CD4-positive, CD25-positive, alpha-beta regulatory T cell (primary cell): ENCODE measurements around the gene PTBP1. TPM values are rescaled to one million over a fixed set of nuclear protein-coding genes. Genes with fewer than 3 reads are reported as not detected.

ENCODE experiments used
- ATAC-seq, 2 donors: fragments of 150-1000 bp; cut with Tn5 transposase; one replicate each; pipeline ENCODE4 v1.10.0; 2021; ENCODE audit warnings: low read depth in 2 of 2, moderate number of reproducible peaks in 2 of 2, moderate library complexity in 1 of 2
- DNase-seq, 3 donors: peaks; one replicate each; pipeline versions ENCODE4 v3.0.0 to v3.0.0-alpha.2; 2012 to 2022; ENCODE audit warnings: mixed read lengths in 1 of 3
- H3K27ac ChIP-seq: one replicate; pipeline ENCODE4 v1.7.0; 2013; ENCODE audit warnings: mild to moderate bottlenecking, low read length; ENCODE audit not compliant: insufficient read depth, poor library complexity, severe bottlenecking
- H3K27me3 ChIP-seq: one replicate; pipeline ENCODE4 v1.7.0; 2013; ENCODE audit warnings: low read length; ENCODE audit not compliant: control insufficient read depth, insufficient read depth
- H3K36me3 ChIP-seq: one replicate; pipeline ENCODE4 v1.7.0; 2013; ENCODE audit warnings: mild to moderate bottlenecking, low read length, moderate library complexity; ENCODE audit not compliant: control insufficient read depth, insufficient read depth
- H3K4me1 ChIP-seq: 2 replicates; pipeline ENCODE4 v1.7.0; 2013; ENCODE audit warnings: mild to moderate bottlenecking, low read length; ENCODE audit not compliant: insufficient read depth, control insufficient read depth, poor library complexity, severe bottlenecking
- H3K4me3 ChIP-seq: one replicate; pipeline ENCODE4 v1.7.0; 2013; ENCODE audit warnings: low read depth, mild to moderate bottlenecking, low read length, moderate library complexity
- H3K9me3 ChIP-seq, 2 experiments: 1 replicate in 1 of 2; 2 replicates in 1 of 2; pipeline ENCODE4 v1.7.0; 2013; ENCODE audit warnings: low read length in 2 of 2, mild to moderate bottlenecking in 1 of 2, moderate library complexity in 1 of 2; ENCODE audit not compliant: control insufficient read depth in 2 of 2
- H3K27ac Mint-ChIP-seq, 3 donors: one replicate each; pipeline ENCODE4 v1.8.0; 2020 to 2022; ENCODE audit warnings: mild to moderate bottlenecking in 3 of 3, mixed read lengths in 3 of 3, moderate library complexity in 2 of 3
- H3K27me3 Mint-ChIP-seq: one replicate; pipeline ENCODE4 v1.8.0; 2022; ENCODE audit warnings: mild to moderate bottlenecking, mixed read lengths
- H3K36me3 Mint-ChIP-seq: one replicate; pipeline ENCODE4 v1.8.0; 2020; ENCODE audit warnings: mixed read lengths
- H3K4me1 Mint-ChIP-seq, 4 donors: one replicate each; pipeline ENCODE4 v1.8.0; 2020 to 2022; ENCODE audit warnings: mixed read lengths in 4 of 4, mild to moderate bottlenecking in 1 of 4
- H3K4me3 Mint-ChIP-seq, 4 donors: one replicate each; pipeline ENCODE4 v1.8.0; 2020 to 2022; ENCODE audit warnings: mild to moderate bottlenecking in 4 of 4, mixed read lengths in 4 of 4, moderate library complexity in 3 of 4
- H3K9me3 Mint-ChIP-seq, 7 donors: one replicate each; pipeline ENCODE4 v1.8.0; 2020 to 2022; ENCODE audit warnings: mixed read lengths in 7 of 7, mild to moderate bottlenecking in 3 of 7, moderate library complexity in 2 of 7
- polyA plus RNA-seq, 4 donors: library from polyadenylated mRNA; unstranded; fragments of 300-500 nt; fragmentation: Illumina TruSeq; gene quantifications; one replicate each; pipeline ENCODE4 v1.2.3, GENCODE V29; 2021
- total RNA-seq: library from RNA; stranded (reverse); gene quantifications from one replicate; pipeline ENCODE4 v1.2.3, GENCODE V29; 2022

The PTBP1 gene
- total and polyA plus RNA-seq, 5 donors from 2014 or later, result 108 to 308 (median 132) TPM

DNA sequence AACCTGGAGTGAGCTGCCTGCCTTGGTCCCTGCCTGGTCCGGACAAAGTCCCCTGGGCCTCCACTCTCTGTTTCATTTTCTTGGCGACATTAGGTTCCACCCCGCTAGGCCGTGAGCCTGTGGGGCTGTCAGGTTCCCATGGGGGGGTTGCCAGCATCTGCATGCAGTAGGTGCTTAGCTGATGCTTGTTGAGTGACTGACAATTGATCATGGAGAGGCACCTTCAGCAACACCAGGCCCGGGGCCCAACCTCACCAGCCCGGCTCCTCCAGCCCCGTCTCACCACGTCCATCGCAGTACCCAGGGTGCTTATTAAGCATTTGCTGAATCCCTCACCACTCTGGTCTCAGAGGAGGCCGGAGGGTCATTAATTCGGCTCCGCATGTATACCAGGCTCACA, 33.0 kb upstream of the PTBP1 start:
- Mint-ChIP-seq H3K4me1 (no peaks in the 10 kb centered on the region), H3K27me3 (peaks cover 4% of the 10 kb centered on the region), H3K9me3 (peaks cover 0 to 5% (median 1%) of the 10 kb centered on the region in 7 donors), H3K4me3 (no peak overlapping the region), H3K36me3 (no peaks in the 10 kb centered on the region), H3K27ac (no peak overlapping the region)
- Histone ChIP-seq H3K27me3 (no peaks in the 10 kb centered on the region), H3K9me3 (no peaks in the 10 kb centered on the region), H3K27ac (no peak overlapping the region), H3K36me3 (no peaks in the 10 kb centered on the region), H3K4me1 (no peaks in the 10 kb centered on the region), H3K4me3 (no peak overlapping the region)
- no peak for ATAC-seq
- no peak for DNase-seq

DNA sequence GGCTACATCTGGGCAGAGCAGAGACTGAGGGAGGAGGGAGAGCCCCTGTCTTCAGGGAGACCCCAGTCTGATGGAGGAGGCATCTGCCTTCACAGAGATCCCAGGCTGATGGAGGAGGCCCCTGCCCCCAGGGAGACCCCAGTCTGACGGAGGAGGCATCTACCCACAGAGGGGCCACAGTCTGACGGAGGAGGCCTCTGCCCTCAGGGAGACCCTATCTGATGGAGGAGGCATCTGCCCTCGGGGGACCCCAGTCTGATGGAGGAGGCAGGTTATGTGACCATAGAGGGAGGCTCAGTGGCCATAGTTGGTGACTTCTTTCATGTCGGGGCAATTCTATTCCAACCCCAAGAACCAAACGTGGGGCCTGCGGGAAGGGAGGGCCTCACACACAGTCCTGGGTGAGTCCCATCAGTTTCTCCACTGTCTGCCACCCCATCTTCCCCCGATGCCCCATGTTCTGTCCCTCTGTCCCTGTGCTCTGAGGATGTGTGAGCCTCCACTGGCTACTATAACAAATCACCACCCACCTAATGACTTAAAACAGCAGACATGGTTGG, 32.0 kb upstream of the PTBP1 start:
- Histone ChIP-seq H3K4me3 (no peak overlapping the region), H3K27me3 (no peaks in the 10 kb centered on the region), H3K27ac (no peak overlapping the region), H3K4me1 (no peaks in the 10 kb centered on the region), H3K9me3 (no peaks in the 10 kb centered on the region), H3K36me3 (no peaks in the 10 kb centered on the region)
- H3K27ac Mint-ChIP-seq, result no peak overlapping the region
- DNase-seq (no peak), ATAC-seq (no peak)
- H3K27me3 Mint-ChIP-seq, result peaks cover 3% of the 10 kb centered on the region
- no peak overlapping the region for H3K4me3 Mint-ChIP-seq
- peaks cover 0 to 4% (median 2%) of the 10 kb centered on the region in 4 donors for H3K4me1 Mint-ChIP-seq
- H3K9me3 Mint-ChIP-seq, result no peaks in the 10 kb centered on the region
- no peaks in the 10 kb centered on the region for H3K36me3 Mint-ChIP-seq

DNA sequence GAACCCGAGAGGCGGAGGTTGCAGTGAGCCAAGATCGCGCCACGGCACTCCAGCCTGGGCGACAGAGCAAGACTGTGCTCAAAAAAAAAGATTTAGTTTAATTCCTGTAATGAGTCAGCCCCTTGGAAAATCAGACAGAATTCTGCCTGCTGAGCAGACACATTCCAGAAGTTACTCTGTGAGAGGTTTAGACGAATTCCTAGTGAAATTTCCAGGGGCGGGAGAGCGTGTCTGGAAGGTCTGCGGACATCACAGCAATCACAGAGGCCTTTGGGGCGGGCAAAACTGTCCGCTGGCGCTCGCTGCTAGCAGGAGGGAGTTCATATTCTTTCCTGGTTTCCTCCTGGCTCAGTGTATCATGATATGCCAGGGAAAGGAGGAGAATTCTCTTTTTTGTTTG, 28.8 kb upstream of the PTBP1 start:
- Histone ChIP-seq H3K9me3 (no peaks in the 10 kb centered on the region), H3K4me3 (no peak overlapping the region), H3K27ac (no peak overlapping the region), H3K4me1 (no peaks in the 10 kb centered on the region), H3K27me3 (no peaks in the 10 kb centered on the region), H3K36me3 (no peaks in the 10 kb centered on the region)
- Mint-ChIP-seq H3K36me3 (no peaks in the 10 kb centered on the region), H3K9me3 (peaks cover 0 to under 1% (median 0%) of the 10 kb centered on the region in 7 donors), H3K27me3 (peaks cover 10% of the 10 kb centered on the region), H3K4me1 (peaks cover 0 to 12% (median 4%) of the 10 kb centered on the region in 4 donors), H3K27ac (no peak overlapping the region), H3K4me3 (no peak overlapping the region)
- no peak for ATAC-seq
- DNase-seq, result no peak

DNA sequence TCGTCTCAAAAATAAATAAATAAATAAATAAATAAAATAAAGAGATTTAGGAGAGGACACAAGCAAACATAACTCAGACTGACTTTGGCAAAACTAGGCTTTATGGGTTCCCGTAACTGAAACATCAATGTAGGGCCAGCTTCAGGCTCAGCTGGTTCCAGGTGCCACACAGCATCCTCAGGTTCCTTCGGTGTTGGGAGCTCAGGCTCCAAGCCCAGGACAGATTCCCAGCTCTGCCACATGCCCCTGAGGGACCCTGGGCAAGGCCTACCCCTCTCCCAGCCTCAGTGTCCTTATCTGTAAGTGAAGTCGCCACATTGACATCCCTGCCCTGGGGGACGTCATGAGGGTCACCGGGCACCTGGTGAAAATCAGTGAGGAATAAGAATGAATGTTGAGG, 27.6 kb upstream of the PTBP1 start:
- Histone ChIP-seq H3K4me1 (no peaks in the 10 kb centered on the region), H3K4me3 (no peak overlapping the region), H3K27ac (no peak overlapping the region), H3K27me3 (no peaks in the 10 kb centered on the region), H3K36me3 (no peaks in the 10 kb centered on the region), H3K9me3 (no peaks in the 10 kb centered on the region)
- DNase-seq, result no peak
- Mint-ChIP-seq H3K27ac (no peak overlapping the region), H3K36me3 (no peaks in the 10 kb centered on the region), H3K4me3 (no peak overlapping the region), H3K9me3 (peaks cover 0 to 2% (median 0%) of the 10 kb centered on the region in 7 donors), H3K27me3 (peaks cover 10% of the 10 kb centered on the region), H3K4me1 (peaks cover 0 to 12% (median 4%) of the 10 kb centered on the region in 4 donors)
- ATAC-seq, result no peak

DNA sequence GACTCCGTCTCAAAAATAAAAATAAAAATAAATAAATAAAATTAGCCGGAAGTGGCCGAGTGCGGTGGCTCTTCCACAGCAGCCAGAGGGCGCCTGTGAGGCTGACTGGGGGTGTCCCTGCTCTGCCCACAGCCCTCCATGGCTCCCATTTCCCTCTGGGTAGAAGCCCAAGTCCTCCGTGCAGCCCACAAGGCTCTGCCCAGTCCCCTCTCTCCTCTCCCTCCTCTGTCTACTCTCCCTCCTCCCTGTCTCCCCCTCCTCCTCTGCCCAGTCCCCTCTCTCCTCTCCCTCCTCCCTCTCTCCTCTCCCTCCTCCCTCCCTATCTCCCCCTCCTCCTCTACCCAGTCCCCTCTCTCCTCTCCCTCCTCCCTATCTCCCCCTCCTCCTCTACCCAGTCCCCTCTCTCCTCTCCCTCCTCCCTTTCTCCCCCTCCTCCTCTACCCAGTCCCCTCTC, 25.9 kb upstream of the PTBP1 start:
- Histone ChIP-seq H3K4me1 (no peaks in the 10 kb centered on the region), H3K27ac (no peak overlapping the region), H3K27me3 (no peaks in the 10 kb centered on the region), H3K36me3 (no peaks in the 10 kb centered on the region), H3K4me3 (no peak overlapping the region), H3K9me3 (no peaks in the 10 kb centered on the region)
- Mint-ChIP-seq H3K27me3 (peaks cover 10% of the 10 kb centered on the region), H3K36me3 (no peaks in the 10 kb centered on the region), H3K27ac (no peak overlapping the region), H3K4me3 (no peak overlapping the region), H3K4me1 (peaks cover 0 to 12% (median 4%) of the 10 kb centered on the region in 4 donors), H3K9me3 (peaks cover 0 to 2% (median 0%) of the 10 kb centered on the region in 7 donors)
- DNase-seq, result peak in 2 of 3 donors; percentile 12 to 40
- peak in 1 of 2 donors; percentile 39 for ATAC-seq

DNA sequence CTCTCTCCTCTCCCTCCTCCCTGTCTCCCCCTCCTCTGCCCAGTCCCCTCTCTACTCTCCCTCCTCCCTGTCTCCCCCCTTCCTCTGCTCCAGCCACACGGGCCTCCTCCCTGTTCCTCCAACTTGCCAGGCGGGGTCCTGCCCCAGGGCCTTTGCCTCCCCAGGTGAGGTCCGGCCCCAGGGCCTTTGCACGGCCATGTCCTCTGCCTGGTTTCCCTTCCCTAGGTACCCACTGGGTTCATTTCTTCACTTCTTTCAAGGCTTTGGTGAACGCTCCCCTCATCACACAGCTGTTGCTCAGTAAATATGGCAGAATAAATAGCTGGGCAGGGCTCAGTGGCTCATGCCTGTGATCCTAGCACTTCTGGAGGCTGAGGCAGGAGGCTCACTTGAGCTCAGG, 25.2 kb upstream of the PTBP1 start:
- Histone ChIP-seq H3K4me1 (no peaks in the 10 kb centered on the region), H3K4me3 (no peak overlapping the region), H3K36me3 (no peaks in the 10 kb centered on the region), H3K27ac (no peak overlapping the region), H3K9me3 (no peaks in the 10 kb centered on the region), H3K27me3 (no peaks in the 10 kb centered on the region)
- H3K36me3 Mint-ChIP-seq, result no peaks in the 10 kb centered on the region
- H3K27me3 Mint-ChIP-seq, result peaks cover 10% of the 10 kb centered on the region
- no peak overlapping the region for H3K27ac Mint-ChIP-seq
- peaks cover 0 to 12% (median 4%) of the 10 kb centered on the region in 4 donors for H3K4me1 Mint-ChIP-seq
- H3K9me3 Mint-ChIP-seq, result peaks cover 0 to 2% (median 0%) of the 10 kb centered on the region in 7 donors
- H3K4me3 Mint-ChIP-seq, result no peak overlapping the region
- DNase-seq, result no peak
- no peak for ATAC-seq

DNA sequence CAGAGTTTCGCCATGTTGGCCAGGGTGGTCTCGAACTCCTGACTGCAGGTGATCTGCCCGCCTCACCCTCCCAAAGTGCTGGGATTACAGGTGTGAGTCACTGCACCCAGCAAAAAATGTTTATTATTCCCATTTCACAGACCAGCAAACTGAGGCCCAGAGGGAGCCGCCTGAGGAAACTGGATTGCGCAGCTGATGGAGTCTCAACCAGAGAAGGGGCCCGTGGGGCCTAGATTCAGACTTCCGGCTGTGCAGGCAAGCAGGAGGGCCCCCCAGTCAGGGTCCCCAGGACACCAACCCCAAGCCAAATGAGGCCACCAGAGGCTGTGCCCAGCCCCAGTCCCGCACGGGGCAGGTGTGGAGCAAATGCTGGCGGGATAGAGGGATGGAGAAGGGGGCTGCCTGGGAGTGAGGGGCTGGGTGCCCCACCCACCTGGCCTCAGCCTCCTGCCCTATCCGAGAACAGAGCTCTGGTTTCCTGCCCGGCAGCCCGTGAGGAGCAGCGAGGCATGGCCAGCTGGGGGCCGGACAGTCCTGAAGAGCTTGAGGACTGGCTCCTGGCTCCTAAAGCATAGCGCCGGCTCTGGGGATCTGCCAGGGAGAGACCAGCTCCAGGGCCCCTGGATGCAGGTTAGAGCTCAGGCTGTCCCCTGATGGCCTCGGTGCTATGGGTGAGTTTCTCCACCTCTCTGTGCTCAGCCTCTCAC, 24.4 kb upstream of the PTBP1 start:
- Histone ChIP-seq H3K27ac (no peak overlapping the region), H3K27me3 (no peaks in the 10 kb centered on the region), H3K4me3 (no peak overlapping the region), H3K4me1 (no peaks in the 10 kb centered on the region), H3K9me3 (no peaks in the 10 kb centered on the region), H3K36me3 (no peaks in the 10 kb centered on the region)
- H3K27me3 Mint-ChIP-seq, result peaks cover 10% of the 10 kb centered on the region
- no peak for ATAC-seq
- no peak overlapping the region for H3K4me3 Mint-ChIP-seq
- H3K4me1 Mint-ChIP-seq, result peaks cover 0 to 12% (median 4%) of the 10 kb centered on the region in 4 donors
- H3K36me3 Mint-ChIP-seq, result no peaks in the 10 kb centered on the region
- DNase-seq, result no peak
- peaks cover 0 to 2% (median 0%) of the 10 kb centered on the region in 7 donors for H3K9me3 Mint-ChIP-seq
- peak overlapping the region in 1 of 3 donors; percentile 32 for H3K27ac Mint-ChIP-seq

DNA sequence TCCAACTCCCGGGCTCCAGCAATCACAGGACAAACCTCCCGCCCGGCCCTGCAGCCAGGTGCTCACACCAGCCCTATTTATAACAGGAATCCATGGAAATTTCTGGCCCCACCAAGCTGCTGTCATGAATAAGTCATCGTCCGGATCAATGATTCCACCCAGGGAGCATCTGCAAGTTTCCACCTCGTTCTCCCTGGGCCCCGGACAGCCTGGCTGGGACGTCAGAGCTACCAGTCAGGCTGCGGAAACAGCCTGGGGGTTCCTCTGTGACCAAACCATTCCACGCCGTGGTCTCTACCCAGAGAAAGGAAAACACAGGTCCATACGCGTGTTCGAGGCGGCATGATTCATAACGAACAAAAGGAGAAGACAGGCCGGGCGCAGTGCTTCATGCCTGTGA, 20.7 kb upstream of the PTBP1 start:
- H3K36me3 ChIP-seq, result no peaks in the 10 kb centered on the region
- no peak for DNase-seq
- no peak overlapping the region for H3K4me3 ChIP-seq
- Mint-ChIP-seq H3K27me3 (peaks cover 4% of the 10 kb centered on the region), H3K9me3 (peaks cover 0 to 2% (median 0%) of the 10 kb centered on the region in 7 donors), H3K27ac (no peak overlapping the region), H3K4me3 (no peak overlapping the region), H3K36me3 (no peaks in the 10 kb centered on the region), H3K4me1 (peaks cover 0 to 5% (median 0%) of the 10 kb centered on the region in 4 donors)
- no peak for ATAC-seq
- H3K27me3 ChIP-seq, result no peaks in the 10 kb centered on the region
- H3K9me3 ChIP-seq, result no peaks in the 10 kb centered on the region
- H3K27ac ChIP-seq, result no peak overlapping the region
- no peaks in the 10 kb centered on the region for H3K4me1 ChIP-seq
